COLO668 (cell line): Measurements from ENCODE around the gene PSMD8.
A peak's percentile ranks its signal among the peaks of the same experiment; 100 is the strongest.

Source experiments
- DNase-seq: peaks from one replicate; lab custom pipeline; 2025; ENCODE audit not compliant: unreplicated experiment; lab: John Stamatoyannopoulos, UW

Gene PSMD8

GRCh38 chr19:38386971-38387549 is 12.7 kb downstream of the PSMD8 start:
- DNase-seq, result no peak

- peak; percentile 70 for DNase-seq
These were observed 13.4 kb downstream of the PSMD8 start, which contains the start of gene GGN for GRCh38 chr19:38387550-38388348. Gene GGN (minus strand): TSS chr19:38388034. CDS start chr19:38387261, 773 bp downstream.

- DNase-seq, result peak; percentile 32
These were observed 14.2 kb downstream of the PSMD8 start, which contains the start of gene SPRED3 for GRCh38 chr19:38388349-38389100. Gene SPRED3 (plus strand): TSS chr19:38388697. CDS start chr19:38390303, 1,606 bp downstream.

GRCh38 chr19:38389101-38389925 is 14.9 kb downstream of the PSMD8 start:
- peak; percentile 31 for DNase-seq

GRCh38 chr19:38389957-38390924 is 15.9 kb downstream of the PSMD8 start:
- DNase-seq, result no peak

- no peak for DNase-seq
These were observed 17.6 kb downstream of the PSMD8 start for GRCh38 chr19:38391911-38392464.

GRCh38 chr19:38392707-38393308 is 18.4 kb downstream of the PSMD8 start:
- DNase-seq, result no peak

GRCh38 chr19:38394488-38394887 is 20.1 kb downstream of the PSMD8 start:
- DNase-seq, result no peak

GRCh38 chr19:38395381-38396114 is 21.2 kb downstream of the PSMD8 start:
- DNase-seq, result no peak

GRCh38 chr19:38399081-38399480 is 24.7 kb downstream of the PSMD8 start:
- DNase-seq, result no peak

GRCh38 chr19:38399537-38399936 is 25.2 kb downstream of the PSMD8 start:
- DNase-seq, result no peak

GRCh38 chr19:38400361-38400760 is 26.0 kb downstream of the PSMD8 start:
- DNase-seq, result no peak

GRCh38 chr19:38401148-38401547 is 26.8 kb downstream of the PSMD8 start:
- no peak for DNase-seq

GRCh38 chr19:38402623-38402966 is 28.2 kb downstream of the PSMD8 start:
- DNase-seq, result no peak

- peak; percentile 97 for DNase-seq
These were observed 28.8 kb downstream of the PSMD8 start, which contains the start of gene FAM98C for GRCh38 chr19:38402967-38403674. Gene FAM98C (plus strand): TSS chr19:38403093. CDS start chr19:38403154, 61 bp downstream.

GRCh38 chr19:38404858-38405257 is 30.5 kb downstream of the PSMD8 start:
- DNase-seq, result no peak

- DNase-seq, result no peak
These were observed 30.9 kb downstream of the PSMD8 start for GRCh38 chr19:38405276-38405675.
